HepG2 (cell line): ENCODE measurements around the gene RNASE7. TPM values are rescaled to one million over a fixed set of nuclear protein-coding genes. Genes with fewer than 3 reads are reported as not detected.

Experiments
- FOXO4 ChIP-seq: sonication (generic); formaldehyde crosslinking; conservative IDR thresholded peaks from 2 replicates; pipeline ENCODE4 v1.8.1; 2023; ENCODE audit warnings: missing genetic modification reagents
- GATAD1 ChIP-seq: IDR thresholded peaks from 2 replicates; pipeline ENCODE4 v1.6.1; 2016; ENCODE audit warnings: missing genetic modification reagents, missing compliant biosample characterization
- HMGXB4 ChIP-seq, 2 experiments: sonication (generic) in 1 of 2; formaldehyde crosslinking in 1 of 2; IDR thresholded peaks; 2 replicates each; pipeline versions ENCODE4 v1.4.0 to v1.6.1; 2018 to 2020; ENCODE audit warnings: missing genetic modification reagents in 2 of 2, borderline replicate concordance in 1 of 2, low read depth in 1 of 2, mild to moderate bottlenecking in 1 of 2, missing biosample characterization in 1 of 2
- HNF4A ChIP-seq: sonication (generic); formaldehyde crosslinking; IDR thresholded peaks from 2 replicates; pipeline ENCODE4 v1.4.0; 2020; ENCODE audit warnings: missing genetic modification reagents
- KAT8 ChIP-seq: IDR thresholded peaks from 2 replicates; pipeline ENCODE4 v1.6.1; 2016; ENCODE audit warnings: missing genetic modification reagents, missing compliant biosample characterization
- MAFK ChIP-seq, 2 experiments: IDR thresholded peaks in 1 of 2; conservative IDR thresholded peaks in 1 of 2; 2 replicates each; pipeline ENCODE4 v1.6.1; 2011; ENCODE audit warnings: improper control_type of control experiment in 2 of 2, low read length in 2 of 2
- PRPF4 ChIP-seq: fragments of 200-400 bp; formaldehyde crosslinking; IDR thresholded peaks from 2 replicates; pipeline ENCODE4 v1.6.1; 2016; ENCODE audit warnings: low read length, low read depth; ENCODE audit not compliant: poor library complexity, severe bottlenecking
- RAD21 ChIP-seq: fragments of 450-650 bp; formaldehyde crosslinking; IDR thresholded peaks from 2 replicates; pipeline ENCODE4 v1.5.0; 2020; ENCODE audit warnings: mild to moderate bottlenecking
- REST ChIP-seq, 2 experiments: IDR thresholded peaks; 2 replicates each; pipeline ENCODE4 v1.6.1; 2011 to 2012; ENCODE audit warnings: low read length in 2 of 2, borderline replicate concordance in 1 of 2, low read depth in 1 of 2, mild to moderate bottlenecking in 1 of 2, moderate library complexity in 1 of 2
- RFX3 ChIP-seq: IDR thresholded peaks from 2 replicates; pipeline ENCODE4 v1.6.1; 2016; ENCODE audit warnings: missing biosample characterization, missing genetic modification reagents
- SMARCE1 ChIP-seq: fragments of 450-650 bp; IDR thresholded peaks from 2 replicates; pipeline ENCODE4 v1.6.1; 2017; ENCODE audit warnings: borderline replicate concordance
- TBX2 ChIP-seq: sonication (generic); formaldehyde crosslinking; IDR thresholded peaks from 2 replicates; pipeline ENCODE4 v1.5.0; 2020; ENCODE audit warnings: missing genetic modification reagents, mild to moderate bottlenecking, borderline replicate concordance
- THAP7 ChIP-seq: sonication (generic); formaldehyde crosslinking; IDR thresholded peaks from 2 replicates; pipeline ENCODE4 v1.8.1; 2023; ENCODE audit warnings: mild to moderate bottlenecking, missing genetic modification reagents
- ZBTB39 ChIP-seq: sonication (generic); formaldehyde crosslinking; IDR thresholded peaks from 2 replicates; pipeline ENCODE4 v1.5.0; 2020; ENCODE audit warnings: missing genetic modification reagents
- ZMAT3 ChIP-seq: sonication (generic); formaldehyde crosslinking; conservative IDR thresholded peaks from 2 replicates; pipeline ENCODE4 v1.7.0; 2021; ENCODE audit warnings: missing genetic modification reagents
- ZNF143 ChIP-seq: sonication (generic); formaldehyde crosslinking; IDR thresholded peaks from 2 replicates; pipeline ENCODE4 v1.4.0; 2020; ENCODE audit warnings: missing genetic modification reagents
- ZNF17 ChIP-seq: sonication (generic); formaldehyde crosslinking; IDR thresholded peaks from 2 replicates; pipeline ENCODE4 v1.5.0; 2020; ENCODE audit warnings: mild to moderate bottlenecking, missing genetic modification reagents
- ZNF224 ChIP-seq: sonication (generic); formaldehyde crosslinking; IDR thresholded peaks from 2 replicates; pipeline ENCODE4 v1.5.0; 2020; ENCODE audit warnings: mild to moderate bottlenecking, missing genetic modification reagents
- ZNF567 ChIP-seq: sonication (generic); formaldehyde crosslinking; IDR thresholded peaks from 2 replicates; pipeline ENCODE4 v1.8.1; 2023; ENCODE audit warnings: mild to moderate bottlenecking, missing genetic modification reagents, borderline replicate concordance
- ZNF788 ChIP-seq: sonication (generic); formaldehyde crosslinking; IDR thresholded peaks from 2 replicates; pipeline ENCODE4 v1.5.0; 2020; ENCODE audit warnings: mild to moderate bottlenecking, missing genetic modification reagents, borderline replicate concordance
- polyA plus RNA-seq, 8 experiments: library from polyadenylated mRNA; depleted of rRNA in 3 of 8; stranded (reverse) in 7 of 8; unstranded in 1 of 8; fragments of >200 nt; fragmentation: Illumina TruSeq in 4 of 8; extraction: Trizol in 4 of 8; gene quantifications; 2 replicates each; pipeline versions ENCODE4 v1.2.1 to v1.2.3, GENCODE V29; 2011 to 2016; ENCODE audit warnings: low read depth in 4 of 8, missing spikeins in 1 of 8, mixed read lengths in 1 of 8; ENCODE audit not compliant: insufficient read depth in 1 of 8
- total RNA-seq, 5 experiments: library from RNA; depleted of rRNA; stranded (reverse); fragments of >200 nt; fragmentation: Illumina TruSeq; extraction: Trizol; gene quantifications; 2 replicates each; pipeline ENCODE4 v1.2.3, GENCODE V29; 2016; ENCODE audit warnings: low read depth in 1 of 5

Gene RNASE7
- total and polyA plus RNA-seq, 2 of the 13 experiments (the other 11 are each of a cell fraction or from before 2014, with no cell fraction given): 0.04 TPM; not detected in 1

- peak; percentile 71 for TF ChIP-seq KAT8 (CRISPR knock-in tag)
- peak; percentile 99 for TF ChIP-seq RAD21 (CRISPR knock-in tag)
- TF ChIP-seq THAP7 (CRISPR knock-in tag): no peak
- TF ChIP-seq ZBTB39 (CRISPR knock-in tag): no peak
- TF ChIP-seq GATAD1 (CRISPR knock-in tag): peak; percentile 57
- no peak for TF ChIP-seq REST (IDR thresholded peaks at IDR 0.05; ENCODE audit: borderline replicate concordance in 1 of 2, low read depth in 1 of 2, low read length in 2 of 2)
- TF ChIP-seq HMGXB4 (CRISPR knock-in tag; IDR thresholded peaks at IDR 0.05; ENCODE audit: borderline replicate concordance in 1 of 2, low read depth in 1 of 2): peak; percentile 61 to 87; a peak in 3 of 4 replicates
- TF ChIP-seq SMARCE1: no peak
- TF ChIP-seq MAFK (conservative IDR thresholded peaks at IDR 0.05 in 1 of 2, IDR thresholded peaks at IDR 0.05 in 1 of 2; ENCODE audit: low read length in 2 of 2): no peak
- TF ChIP-seq ZNF224 (CRISPR knock-in tag): no peak
- TF ChIP-seq HNF4A (CRISPR knock-in tag): peak; percentile 69; the same call in 1 of the 2 replicates
- peak; percentile 62; the same call in 1 of the 2 replicates for TF ChIP-seq ZMAT3
- TF ChIP-seq FOXO4 (CRISPR knock-in tag): no peak
- TF ChIP-seq ZNF143: no peak
- TF ChIP-seq ZNF17 (CRISPR knock-in tag): no peak
- TF ChIP-seq ZNF567 (CRISPR knock-in tag): peak; percentile 87; the same call in 1 of the 2 replicates
- no peak for TF ChIP-seq PRPF4
- TF ChIP-seq RFX3 (CRISPR knock-in tag): no peak
- peak; percentile 76 for TF ChIP-seq ZNF788 (CRISPR knock-in tag)
- 0 out of 2 replicates have a peak, but pooled peaks have one; percentile 33 for TF ChIP-seq TBX2 (CRISPR knock-in tag)
Measured at GRCh38 chr14:21014761-21015190, 27.4 kb upstream of the RNASE7 start (continued).
